Caco-2 (cell line): ENCODE results near the gene AKAP6. TPM values are rescaled to one million over a fixed set of nuclear protein-coding genes. Genes with fewer than 3 reads are reported as not detected.

Experiments
- BruUV-seq: library from RNA; stranded (reverse); fragments of 400-500 nt; replicated peaks from 2 replicates; lab custom pipeline; 2021; lab: Mats Ljungman, UMichigan
- CTCF ChIA-PET: fragments of 300-600 bp; sonication (Branson Sonifier 250); formaldehyde crosslinking; loops from one replicate; lab custom pipeline; 2022; ENCODE audit warnings: antibody characterized with exemption; lab: Charles Lee
- POLR2A ChIA-PET: fragments of 300-600 bp; sonication (Branson Sonifier 250); formaldehyde crosslinking; loops from one replicate; lab custom pipeline; 2022; ENCODE audit warnings: antibody characterized with exemption; lab: Charles Lee
- DNase-seq, 2 experiments: peaks; one replicate each; pipeline versions ENCODE4 v3.0.0 to v3.0.0-alpha.2; 2020 to 2022
- H3K27me3 ChIP-seq: replicated peaks from 2 replicates; pipeline ENCODE4 v1.6.0; 2011; ENCODE audit warnings: low read length; ENCODE audit not compliant: control insufficient read depth, insufficient read depth
- H3K36me3 ChIP-seq: 2 replicates; pipeline ENCODE4 v1.5.1; 2011; ENCODE audit warnings: low read length; ENCODE audit not compliant: control insufficient read depth, insufficient read depth
- H3K4me1 ChIP-seq: fragments of 250-450 bp; sonication (Bioruptor Pico); 2 replicates; pipeline ENCODE4 v1.5.1; 2020; ENCODE audit warnings: mild to moderate bottlenecking
- H3K4me3 ChIP-seq: 2 replicates; pipeline ENCODE4 v1.5.1; 2011; ENCODE audit warnings: low read depth, mild to moderate bottlenecking, control low read depth, low read length
- H3K9me3 ChIP-seq: fragments of 250-450 bp; sonication (Bioruptor Pico); 2 replicates; pipeline ENCODE4 v1.5.1; 2020; ENCODE audit warnings: mild to moderate bottlenecking, moderate library complexity
- H3K27ac Mint-ChIP-seq: one replicate; pipeline ENCODE4 v1.8.0; 2022; ENCODE audit warnings: mixed read lengths; ENCODE audit not compliant: unreplicated experiment
- H3K27me3 Mint-ChIP-seq: one replicate; pipeline ENCODE4 v1.8.0; 2022; ENCODE audit warnings: mixed read lengths; ENCODE audit not compliant: insufficient read depth, unreplicated experiment
- H3K36me3 Mint-ChIP-seq: one replicate; pipeline ENCODE4 v1.8.0; 2022; ENCODE audit warnings: mild to moderate bottlenecking, mixed read lengths; ENCODE audit not compliant: insufficient read depth, unreplicated experiment
- H3K4me1 Mint-ChIP-seq: one replicate; pipeline ENCODE4 v1.8.0; 2022; ENCODE audit warnings: low read depth, mixed read lengths; ENCODE audit not compliant: unreplicated experiment
- H3K4me3 Mint-ChIP-seq: one replicate; pipeline ENCODE4 v1.8.0; 2022; ENCODE audit warnings: mild to moderate bottlenecking, moderate library complexity, mixed read lengths; ENCODE audit not compliant: unreplicated experiment
- H3K9me3 Mint-ChIP-seq: one replicate; pipeline ENCODE4 v1.8.0; 2022; ENCODE audit warnings: mixed read lengths; ENCODE audit not compliant: unreplicated experiment
- intact Hi-C: fragments of 100-400 bp; cut with micrococcal nuclease; formaldehyde crosslinking; loops from one replicate; pipeline ENCODE4 v1.10.0; 2022; ENCODE audit not compliant: unreplicated experiment
- total RNA-seq: library from RNA; stranded (reverse); gene quantifications from 2 replicates; pipeline ENCODE4 v1.2.3, GENCODE V29; 2022
- TF ChIP-seq, protein P1 (sequence below), 2 experiments: fragments of 200-600 bp in 1 of 2; IDR thresholded peaks; 1 replicate in 1 of 2; 2 replicates in 1 of 2; pipeline versions ENCODE4 v1.5.1 to v1.8.0; 2011 to 2022; ENCODE audit warnings: antibody characterized with exemption in 1 of 2, control low read depth in 1 of 2, inconsistent platforms in 1 of 2, low read depth in 1 of 2, low read length in 1 of 2, mild to moderate bottlenecking in 1 of 2, moderate library complexity in 1 of 2; ENCODE audit not compliant: insufficient read depth in 1 of 2, severe bottlenecking in 1 of 2, unreplicated experiment in 1 of 2

Gene AKAP6
- total RNA-seq, 1 experiment from 2014 or later = 3.0 TPM

DNA sequence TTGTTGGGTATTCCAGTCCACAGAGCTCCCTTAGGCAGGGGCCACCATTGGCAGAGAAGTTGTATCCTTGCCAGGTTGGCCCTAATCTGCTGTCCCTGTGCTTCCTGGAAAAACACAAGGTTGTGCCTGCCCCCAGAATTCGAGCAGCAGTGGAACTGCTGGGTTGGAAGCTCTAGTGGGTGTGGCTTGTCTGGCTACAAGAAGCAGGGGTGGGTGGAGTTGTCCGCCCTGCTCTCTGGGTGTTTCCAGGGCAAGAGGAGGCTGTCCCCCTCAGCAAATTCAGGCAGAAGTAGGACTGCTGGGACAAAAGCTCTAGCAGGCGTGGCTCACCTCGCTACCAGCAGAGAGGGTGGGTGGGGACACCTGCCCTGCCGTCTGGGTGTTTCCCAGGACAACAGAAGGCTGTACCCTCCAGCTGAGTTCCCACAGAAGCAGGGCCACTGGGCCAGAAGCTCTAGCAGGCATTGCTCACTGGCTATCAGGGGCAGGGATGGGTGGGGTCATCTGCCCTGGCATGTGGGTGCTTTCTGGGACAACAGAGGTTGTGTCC, 536.8 kb downstream of the AKAP6 start:
- Mint-ChIP-seq H3K9me3 (no peaks in the 10 kb centered on the region), H3K4me3 (no peak overlapping the region), H3K27ac (no peak overlapping the region), H3K27me3 (peaks cover 7% of the 10 kb centered on the region), H3K36me3 (no peaks in the 10 kb centered on the region), H3K4me1 (no peaks in the 10 kb centered on the region)
- ChIA-PET POLR2A (no interaction called here), CTCF (no interaction called here)
- H3K9me3 ChIP-seq = no peaks in the 10 kb centered on the region
- no peak for DNase-seq
- no peaks in the 10 kb centered on the region for H3K27me3 ChIP-seq
- no peak overlapping the region for H3K4me3 ChIP-seq
- no TSS peak for BruUV-seq
- no peaks in the 10 kb centered on the region for H3K4me1 ChIP-seq
- no peaks in the 10 kb centered on the region for H3K36me3 ChIP-seq
- TF ChIP-seq, protein P1, sequence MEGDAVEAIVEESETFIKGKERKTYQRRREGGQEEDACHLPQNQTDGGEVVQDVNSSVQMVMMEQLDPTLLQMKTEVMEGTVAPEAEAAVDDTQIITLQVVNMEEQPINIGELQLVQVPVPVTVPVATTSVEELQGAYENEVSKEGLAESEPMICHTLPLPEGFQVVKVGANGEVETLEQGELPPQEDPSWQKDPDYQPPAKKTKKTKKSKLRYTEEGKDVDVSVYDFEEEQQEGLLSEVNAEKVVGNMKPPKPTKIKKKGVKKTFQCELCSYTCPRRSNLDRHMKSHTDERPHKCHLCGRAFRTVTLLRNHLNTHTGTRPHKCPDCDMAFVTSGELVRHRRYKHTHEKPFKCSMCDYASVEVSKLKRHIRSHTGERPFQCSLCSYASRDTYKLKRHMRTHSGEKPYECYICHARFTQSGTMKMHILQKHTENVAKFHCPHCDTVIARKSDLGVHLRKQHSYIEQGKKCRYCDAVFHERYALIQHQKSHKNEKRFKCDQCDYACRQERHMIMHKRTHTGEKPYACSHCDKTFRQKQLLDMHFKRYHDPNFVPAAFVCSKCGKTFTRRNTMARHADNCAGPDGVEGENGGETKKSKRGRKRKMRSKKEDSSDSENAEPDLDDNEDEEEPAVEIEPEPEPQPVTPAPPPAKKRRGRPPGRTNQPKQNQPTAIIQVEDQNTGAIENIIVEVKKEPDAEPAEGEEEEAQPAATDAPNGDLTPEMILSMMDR (IDR thresholded peaks at IDR 0.05; ENCODE audit: insufficient read depth in 1 of 2, low read depth in 1 of 2, low read length in 1 of 2, severe bottlenecking in 1 of 2, unreplicated experiment in 1 of 2) = no peak
- intact Hi-C loops = no loop called here

DNA sequence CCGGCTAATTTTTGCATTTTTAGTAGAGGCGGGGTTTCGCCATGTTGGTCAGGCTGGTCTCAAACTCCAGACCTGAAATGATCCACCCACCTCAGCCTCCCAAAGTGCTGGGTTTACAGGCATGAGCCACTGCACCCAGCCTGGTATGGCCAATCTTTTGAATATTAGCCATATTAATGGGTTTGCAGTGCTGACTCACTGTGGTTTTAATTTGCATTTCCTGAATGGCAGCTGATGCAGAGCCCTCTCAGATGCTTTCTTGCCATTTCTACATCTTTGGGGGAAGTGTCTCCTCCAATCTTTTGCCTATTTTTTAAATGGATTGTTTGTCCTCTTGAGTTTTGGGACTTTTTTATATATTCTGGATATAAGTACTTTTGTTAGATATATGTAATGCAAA, 554.1 kb downstream of the AKAP6 start:
- H3K36me3 ChIP-seq = no peaks in the 10 kb centered on the region
- no peak overlapping the region for H3K27ac Mint-ChIP-seq
- ChIA-PET CTCF (no interaction called here), POLR2A (no interaction called here)
- H3K4me3 ChIP-seq = no peak overlapping the region
- TF ChIP-seq, protein P1 (IDR thresholded peaks at IDR 0.05; ENCODE audit: insufficient read depth in 1 of 2, low read depth in 1 of 2, low read length in 1 of 2, severe bottlenecking in 1 of 2, unreplicated experiment in 1 of 2) = no peak
- H3K27me3 ChIP-seq = no peaks in the 10 kb centered on the region
- intact Hi-C loops = no loop called here
- H3K27me3 Mint-ChIP-seq = no peaks in the 10 kb centered on the region
- no peak for DNase-seq
- BruUV-seq = no TSS peak
- no peaks in the 10 kb centered on the region for H3K4me1 Mint-ChIP-seq
- H3K9me3 Mint-ChIP-seq = peaks cover 30% of the 10 kb centered on the region
- no peaks in the 10 kb centered on the region for H3K9me3 ChIP-seq
- no peaks in the 10 kb centered on the region for H3K36me3 Mint-ChIP-seq
- H3K4me3 Mint-ChIP-seq = no peak overlapping the region
- H3K4me1 ChIP-seq = no peaks in the 10 kb centered on the region

Other genes starting within 250 kb of the AKAP6 start
- gene RNU6-7, start 127.3 kb upstream of the AKAP6 start, total RNA-seq = not detected in 2 replicates
- gene RNU6-8, start 126.0 kb upstream of the AKAP6 start, total RNA-seq = not detected in 2 replicates